ENCODE data around the gene SPINK8.

GRCh38 chr3:48371651-48372376 is 38.4 kb upstream of the SPINK8 start, which contains the start of gene FBXW12:
- TF ChIP-seq CTCF (IDR thresholded peaks at IDR 0.05; ENCODE audit: borderline replicate concordance, extremely low read depth, low read length, poor library complexity, severe bottlenecking): no peak
- no peak for TF ChIP-seq EZH2 (IDR thresholded peaks at IDR 0.05; ENCODE audit: borderline replicate concordance, low read depth, low read length, severe bottlenecking)
